Ascending aorta (tissue), 2 donors: ENCODE results near the gene ANGPT4. TPM values are rescaled to one million over a fixed set of nuclear protein-coding genes. Genes with fewer than 3 reads are reported as not detected.

Source experiments
- DNase-seq, 2 donors: peaks; one replicate each; pipeline ENCODE4 v3.0.0-alpha.2; 2019; ENCODE audit warnings: low spot score in 2 of 2
- H3K27ac ChIP-seq, 2 donors: fragments of 200-600 bp; sonication (generic); one replicate each; pipeline ENCODE4 v1.5.1; 2016 to 2017; ENCODE audit warnings: mild to moderate bottlenecking in 1 of 2
- H3K27me3 ChIP-seq: fragments of 200-600 bp; sonication (generic); one replicate; pipeline ENCODE4 v1.5.1; 2017
- H3K36me3 ChIP-seq, 2 donors: fragments of 200-600 bp; sonication (generic); one replicate each; pipeline ENCODE4 v1.5.1; 2016
- H3K4me1 ChIP-seq, 2 donors: fragments of 200-600 bp; sonication (generic); one replicate each; pipeline ENCODE4 v1.5.1; 2016 to 2017; ENCODE audit warnings: mild to moderate bottlenecking in 1 of 2
- H3K4me3 ChIP-seq, 2 donors: fragments of 200-600 bp; sonication (generic); one replicate each; pipeline ENCODE4 v1.5.1; 2016 to 2017; ENCODE audit warnings: mild to moderate bottlenecking in 1 of 2
- H3K9me3 ChIP-seq, 2 donors: fragments of 200-600 bp; sonication (generic); one replicate each; pipeline ENCODE4 v1.5.1; 2016
- intact Hi-C: fragments of 100-400 bp; cut with DNase I; formaldehyde crosslinking; loops from one replicate; pipeline ENCODE4 v1.15.1; 2023
- total RNA-seq: library from RNA; depleted of rRNA; stranded (reverse); fragments of >200 nt; gene quantifications from one replicate; pipeline ENCODE4 v1.1.0, GENCODE V29; 2016
- TF ChIP-seq, protein P1 (sequence below), 3 experiments: fragments of 200-600 bp in 2 of 3; fragments of 450-650 bp in 1 of 3; sonication (generic) in 2 of 3; IDR thresholded peaks; one replicate each; pipeline ENCODE4 v1.5.1; 2016 to 2019; ENCODE audit warnings: antibody characterized with exemption in 3 of 3, mild to moderate bottlenecking in 1 of 3, moderate library complexity in 1 of 3

The ANGPT4 gene
- total RNA-seq, 1 donor from 2014 or later, result 5.7 TPM

GRCh38 chr20:916825-917224 lies 691 bp upstream of the ANGPT4 start:
- H3K27ac ChIP-seq, result no peak overlapping the region
- H3K36me3 ChIP-seq, result no peaks in the 10 kb centered on the region
- H3K4me1 ChIP-seq, result no peaks in the 10 kb centered on the region
- intact Hi-C loops, result no loop called here
- no peak for DNase-seq
- H3K4me3 ChIP-seq, result no peak overlapping the region
- H3K27me3 ChIP-seq, result no peaks in the 10 kb centered on the region
- H3K9me3 ChIP-seq, result no peaks in the 10 kb centered on the region
- TF ChIP-seq, protein P1, sequence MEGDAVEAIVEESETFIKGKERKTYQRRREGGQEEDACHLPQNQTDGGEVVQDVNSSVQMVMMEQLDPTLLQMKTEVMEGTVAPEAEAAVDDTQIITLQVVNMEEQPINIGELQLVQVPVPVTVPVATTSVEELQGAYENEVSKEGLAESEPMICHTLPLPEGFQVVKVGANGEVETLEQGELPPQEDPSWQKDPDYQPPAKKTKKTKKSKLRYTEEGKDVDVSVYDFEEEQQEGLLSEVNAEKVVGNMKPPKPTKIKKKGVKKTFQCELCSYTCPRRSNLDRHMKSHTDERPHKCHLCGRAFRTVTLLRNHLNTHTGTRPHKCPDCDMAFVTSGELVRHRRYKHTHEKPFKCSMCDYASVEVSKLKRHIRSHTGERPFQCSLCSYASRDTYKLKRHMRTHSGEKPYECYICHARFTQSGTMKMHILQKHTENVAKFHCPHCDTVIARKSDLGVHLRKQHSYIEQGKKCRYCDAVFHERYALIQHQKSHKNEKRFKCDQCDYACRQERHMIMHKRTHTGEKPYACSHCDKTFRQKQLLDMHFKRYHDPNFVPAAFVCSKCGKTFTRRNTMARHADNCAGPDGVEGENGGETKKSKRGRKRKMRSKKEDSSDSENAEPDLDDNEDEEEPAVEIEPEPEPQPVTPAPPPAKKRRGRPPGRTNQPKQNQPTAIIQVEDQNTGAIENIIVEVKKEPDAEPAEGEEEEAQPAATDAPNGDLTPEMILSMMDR (IDR thresholded peaks at IDR 0.05), result no peak

GRCh38 chr20:914727-915498 lies 1.2 kb downstream of the ANGPT4 start:
- intact Hi-C loops, result no loop called here
- no peak for DNase-seq
- H3K9me3 ChIP-seq, result no peaks in the 10 kb centered on the region
- no peaks in the 10 kb centered on the region for H3K4me1 ChIP-seq
- H3K4me3 ChIP-seq, result no peak overlapping the region
- no peaks in the 10 kb centered on the region for H3K36me3 ChIP-seq
- H3K27ac ChIP-seq, result no peak overlapping the region
- TF ChIP-seq, protein P1 (IDR thresholded peaks at IDR 0.05), result no peak
- H3K27me3 ChIP-seq, result no peaks in the 10 kb centered on the region

DNA sequence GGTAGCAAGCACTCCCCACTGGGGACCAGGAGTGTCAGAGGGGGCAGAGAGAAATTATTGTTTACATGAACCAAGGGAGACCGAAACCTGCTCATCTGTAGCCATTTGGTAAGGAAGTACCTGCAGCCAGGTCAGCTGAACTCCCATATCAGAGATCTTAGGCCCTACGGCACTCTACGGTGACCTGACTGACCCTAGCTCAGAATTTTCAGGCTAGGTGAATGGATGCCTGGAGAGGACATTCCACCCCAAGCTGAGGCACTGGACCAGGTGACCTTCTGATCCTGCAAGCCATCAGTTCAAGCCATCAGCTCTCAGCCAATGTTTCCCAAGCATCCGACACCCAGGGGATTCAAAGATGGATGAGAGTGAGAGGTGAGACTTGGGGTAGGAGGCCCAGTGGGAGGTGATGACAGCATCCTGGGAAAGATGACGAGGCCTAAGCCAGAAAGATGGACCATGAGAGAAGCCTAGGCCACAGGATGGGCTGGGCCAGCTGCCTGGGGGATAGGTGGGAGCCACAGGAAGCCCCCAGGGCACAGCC lies 2.8 kb downstream of the ANGPT4 start:
- no peak for DNase-seq
- no peaks in the 10 kb centered on the region for H3K9me3 ChIP-seq
- intact Hi-C loops, result no loop called here
- TF ChIP-seq, protein P1 (IDR thresholded peaks at IDR 0.05), result no peak
- no peaks in the 10 kb centered on the region for H3K36me3 ChIP-seq
- no peak overlapping the region for H3K27ac ChIP-seq
- H3K4me3 ChIP-seq, result no peak overlapping the region
- no peaks in the 10 kb centered on the region for H3K4me1 ChIP-seq
- H3K27me3 ChIP-seq, result no peaks in the 10 kb centered on the region

DNA sequence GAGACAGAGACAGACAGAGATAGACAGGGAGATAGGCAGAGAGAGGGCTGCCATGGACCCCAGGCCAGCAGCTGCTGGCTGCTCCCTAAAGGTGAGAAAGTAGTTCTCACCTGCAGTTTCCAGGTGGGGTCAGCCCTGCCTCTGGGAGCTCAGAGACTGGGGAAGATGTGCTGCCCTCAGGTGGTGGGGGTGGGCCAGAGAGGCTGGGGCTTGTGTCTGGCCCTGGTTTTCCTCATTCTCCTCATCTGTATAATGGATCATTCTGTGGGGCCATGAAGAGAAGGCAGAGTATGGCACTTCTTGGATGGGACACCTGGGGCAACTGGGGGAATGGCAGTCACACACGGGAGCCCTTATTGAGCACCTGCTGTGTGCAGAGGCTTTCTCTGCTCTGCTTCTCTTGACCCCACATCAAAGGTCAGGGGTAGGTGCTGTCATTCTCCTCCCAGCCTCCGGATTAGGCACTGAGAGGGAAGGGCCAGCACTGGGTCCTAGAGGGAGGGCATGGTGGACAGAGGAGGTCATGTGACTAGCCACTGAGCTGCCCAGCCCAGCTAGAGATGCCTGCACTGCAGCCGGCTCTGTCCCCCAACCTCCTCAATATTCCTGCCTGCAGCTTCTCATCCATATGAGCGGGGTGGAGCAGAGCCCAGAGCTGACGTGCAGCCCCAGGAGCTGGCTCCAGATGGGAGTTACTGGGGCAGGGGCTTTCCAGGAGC lies 4.1 kb downstream of the ANGPT4 start:
- Histone ChIP-seq H3K36me3 (no peaks in the 10 kb centered on the region), H3K9me3 (no peaks in the 10 kb centered on the region), H3K4me1 (no peaks in the 10 kb centered on the region), H3K27me3 (no peaks in the 10 kb centered on the region), H3K4me3 (no peak overlapping the region), H3K27ac (no peak overlapping the region)
- DNase-seq, result no peak
- TF ChIP-seq, protein P1 (IDR thresholded peaks at IDR 0.05), result no peak
- intact Hi-C loops, result no loop called here

DNA sequence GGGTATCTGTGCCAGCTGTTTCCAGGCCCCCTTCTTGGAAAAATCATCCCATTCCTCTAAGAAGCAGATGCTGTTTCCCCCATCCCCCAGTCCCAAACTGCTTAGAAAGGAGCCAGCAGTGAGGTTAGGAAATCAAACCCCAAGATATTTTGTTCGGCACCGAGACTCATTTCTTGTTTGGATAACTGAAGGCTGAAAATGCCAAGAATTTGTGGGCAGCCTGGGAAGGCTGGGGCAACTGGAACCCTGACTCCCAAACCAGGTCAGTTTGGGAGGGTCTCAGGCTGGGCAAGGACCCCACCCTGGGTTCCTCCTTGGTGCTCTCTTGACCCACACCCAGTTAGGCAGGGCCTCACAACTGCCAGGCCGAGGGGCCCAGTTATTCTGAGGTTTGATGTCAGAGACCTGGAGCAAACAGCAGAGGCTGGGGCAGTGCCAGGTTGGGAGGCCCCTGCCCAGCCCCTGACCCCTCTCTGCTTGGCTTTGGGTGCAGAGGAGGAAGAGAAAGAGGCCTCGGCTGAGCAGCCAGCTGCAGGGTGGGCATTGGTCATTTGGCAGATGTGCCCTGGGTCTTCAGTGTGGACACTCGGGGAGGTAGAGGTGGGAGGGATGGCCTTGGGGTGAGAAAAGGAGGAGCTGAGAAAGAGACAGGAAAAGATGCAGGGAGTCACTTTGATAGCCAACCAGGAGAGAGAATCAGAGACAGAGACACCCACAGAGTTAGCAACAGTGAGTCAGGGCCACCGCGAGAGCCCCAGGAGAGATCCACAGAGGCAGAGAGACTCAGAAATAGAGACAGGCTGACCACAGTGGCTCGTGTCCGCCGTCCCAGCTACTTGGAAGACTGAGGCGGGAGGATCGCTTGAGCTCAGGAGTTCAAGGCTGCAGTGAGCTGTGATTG lies 5.0 kb downstream of the ANGPT4 start:
- Histone ChIP-seq H3K9me3 (no peaks in the 10 kb centered on the region), H3K27me3 (no peaks in the 10 kb centered on the region), H3K36me3 (no peaks in the 10 kb centered on the region), H3K4me3 (no peak overlapping the region), H3K27ac (peak overlapping the region in 1 of 2 donors; percentile 36), H3K4me1 (no peaks in the 10 kb centered on the region)
- TF ChIP-seq, protein P1 (IDR thresholded peaks at IDR 0.05), result no peak
- intact Hi-C loops, result no loop called here
- DNase-seq, result peak in 1 of 2 donors; percentile 76
